Measurements from ENCODE around the gene SPAG6.
A peak's percentile ranks its signal among the peaks of the same experiment; 100 is the strongest.

The SPAG6 gene

DNA sequence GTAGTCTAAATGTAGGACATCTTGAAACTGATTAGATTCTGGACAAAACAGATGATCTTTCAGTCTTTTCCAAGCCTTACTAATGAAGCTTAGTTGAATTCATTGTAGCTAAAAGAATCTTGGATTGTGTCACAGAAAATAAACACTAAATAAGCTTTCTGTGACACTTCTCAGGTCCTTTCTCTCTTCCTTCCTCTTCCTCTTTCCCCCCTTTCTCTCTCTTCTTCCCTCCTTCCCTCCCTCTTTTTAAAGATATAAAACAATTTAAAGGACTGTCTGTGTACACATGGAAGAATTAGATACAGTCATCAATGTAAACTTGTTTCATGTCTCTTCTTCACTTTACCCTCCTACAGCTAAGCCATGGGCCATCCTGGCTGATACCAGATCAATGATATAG is 34.4 kb upstream of the SPAG6 start:
- no peak for DNase-seq (ENCODE audit: extremely low spot score)
- POLR2A ChIA-PET = no interaction called here
- CTCF ChIA-PET = interaction anchor here (1.2 kb wide), 1 partner anchor 13 kb away, joined by 3 read pairs; no protein-coding TSS in a partner anchor
- TF ChIP-seq, protein P1, sequence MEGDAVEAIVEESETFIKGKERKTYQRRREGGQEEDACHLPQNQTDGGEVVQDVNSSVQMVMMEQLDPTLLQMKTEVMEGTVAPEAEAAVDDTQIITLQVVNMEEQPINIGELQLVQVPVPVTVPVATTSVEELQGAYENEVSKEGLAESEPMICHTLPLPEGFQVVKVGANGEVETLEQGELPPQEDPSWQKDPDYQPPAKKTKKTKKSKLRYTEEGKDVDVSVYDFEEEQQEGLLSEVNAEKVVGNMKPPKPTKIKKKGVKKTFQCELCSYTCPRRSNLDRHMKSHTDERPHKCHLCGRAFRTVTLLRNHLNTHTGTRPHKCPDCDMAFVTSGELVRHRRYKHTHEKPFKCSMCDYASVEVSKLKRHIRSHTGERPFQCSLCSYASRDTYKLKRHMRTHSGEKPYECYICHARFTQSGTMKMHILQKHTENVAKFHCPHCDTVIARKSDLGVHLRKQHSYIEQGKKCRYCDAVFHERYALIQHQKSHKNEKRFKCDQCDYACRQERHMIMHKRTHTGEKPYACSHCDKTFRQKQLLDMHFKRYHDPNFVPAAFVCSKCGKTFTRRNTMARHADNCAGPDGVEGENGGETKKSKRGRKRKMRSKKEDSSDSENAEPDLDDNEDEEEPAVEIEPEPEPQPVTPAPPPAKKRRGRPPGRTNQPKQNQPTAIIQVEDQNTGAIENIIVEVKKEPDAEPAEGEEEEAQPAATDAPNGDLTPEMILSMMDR (IDR thresholded peaks at IDR 0.05; ENCODE audit: control extremely low read depth, extremely low read depth, low read depth, missing control alignments) = no peak

DNA sequence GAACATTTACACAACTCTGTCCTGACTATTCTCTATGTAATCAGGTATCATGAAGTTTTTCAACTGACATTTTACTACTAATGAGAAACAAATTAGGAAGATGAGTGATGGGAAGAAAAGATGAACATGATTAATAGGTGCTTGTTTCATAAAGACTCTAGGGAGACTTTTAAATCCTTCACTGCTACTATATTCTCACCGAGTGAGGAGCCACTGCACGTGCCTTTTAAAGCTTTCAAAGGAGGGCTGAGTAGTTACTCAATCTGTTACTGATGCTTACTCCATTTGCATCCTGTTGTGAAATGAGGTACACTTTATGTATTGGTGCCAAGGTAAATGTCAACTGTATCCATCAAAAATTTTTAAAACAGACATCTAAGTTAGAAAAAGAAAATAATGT is 30.4 kb upstream of the SPAG6 start:
- CTCF ChIA-PET = interaction anchor here (1.0 to 2.2 kb wide), 4 partner anchors 17 to 819 kb away, joined by 4 to 6 read pairs (median 5); no protein-coding TSS in a partner anchor
- DNase-seq (ENCODE audit: extremely low spot score) = no peak
- POLR2A ChIA-PET = no interaction called here
- TF ChIP-seq, protein P1 (IDR thresholded peaks at IDR 0.05; ENCODE audit: control extremely low read depth, extremely low read depth, low read depth, missing control alignments) = no peak

DNA sequence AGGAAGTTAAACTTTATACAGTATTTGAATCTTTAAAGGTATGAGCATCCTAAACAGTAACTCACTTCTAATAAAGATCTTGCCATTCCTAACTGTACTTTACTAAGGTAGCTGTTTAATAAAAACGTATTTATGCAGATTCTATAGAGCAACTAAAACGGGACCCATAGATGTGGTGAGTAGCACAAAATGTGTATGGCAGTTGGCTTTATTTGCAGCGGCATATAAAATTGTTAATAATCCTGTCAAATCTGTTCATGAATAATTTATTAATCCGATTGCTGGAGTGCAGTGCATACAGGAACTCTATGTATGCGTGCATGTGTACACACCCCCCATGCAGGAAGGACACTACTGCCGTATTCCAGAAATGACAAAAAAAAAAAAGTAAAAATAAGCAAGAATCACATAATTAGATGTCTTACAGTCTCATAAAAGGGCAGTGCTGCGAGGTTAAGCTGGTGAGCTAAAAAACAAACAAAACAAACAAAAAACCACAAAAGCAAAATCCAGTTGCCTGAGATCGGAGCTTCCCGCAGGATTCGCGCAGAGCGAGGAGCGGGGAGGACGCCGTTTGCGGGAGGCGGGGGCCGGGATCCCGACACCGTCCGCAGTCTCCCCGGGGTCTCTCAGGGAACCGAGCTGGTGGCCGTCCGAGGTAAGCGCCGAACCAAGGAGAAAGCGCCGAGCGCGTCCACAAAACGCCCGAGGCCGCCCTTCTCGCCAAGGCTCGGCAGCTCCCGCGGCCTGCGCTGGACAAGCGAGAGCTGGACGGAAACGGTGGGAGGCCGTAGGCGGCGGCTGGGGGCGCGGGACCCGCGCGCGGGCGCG is 29.6 kb upstream of the SPAG6 start:
- TF ChIP-seq, protein P1 (IDR thresholded peaks at IDR 0.05; ENCODE audit: control extremely low read depth, extremely low read depth, low read depth, missing control alignments) = no peak
- DNase-seq (ENCODE audit: extremely low spot score) = no peak
- ChIA-PET CTCF (interaction anchor here (0.7 to 1.1 kb wide), 2 partner anchors 674 to 819 kb away, joined by 3 to 4 read pairs; no protein-coding TSS in a partner anchor), POLR2A (interaction anchor here (1.3 kb wide), 1 partner anchor 25 kb away, joined by 5 read pairs; no protein-coding TSS in a partner anchor)

DNA sequence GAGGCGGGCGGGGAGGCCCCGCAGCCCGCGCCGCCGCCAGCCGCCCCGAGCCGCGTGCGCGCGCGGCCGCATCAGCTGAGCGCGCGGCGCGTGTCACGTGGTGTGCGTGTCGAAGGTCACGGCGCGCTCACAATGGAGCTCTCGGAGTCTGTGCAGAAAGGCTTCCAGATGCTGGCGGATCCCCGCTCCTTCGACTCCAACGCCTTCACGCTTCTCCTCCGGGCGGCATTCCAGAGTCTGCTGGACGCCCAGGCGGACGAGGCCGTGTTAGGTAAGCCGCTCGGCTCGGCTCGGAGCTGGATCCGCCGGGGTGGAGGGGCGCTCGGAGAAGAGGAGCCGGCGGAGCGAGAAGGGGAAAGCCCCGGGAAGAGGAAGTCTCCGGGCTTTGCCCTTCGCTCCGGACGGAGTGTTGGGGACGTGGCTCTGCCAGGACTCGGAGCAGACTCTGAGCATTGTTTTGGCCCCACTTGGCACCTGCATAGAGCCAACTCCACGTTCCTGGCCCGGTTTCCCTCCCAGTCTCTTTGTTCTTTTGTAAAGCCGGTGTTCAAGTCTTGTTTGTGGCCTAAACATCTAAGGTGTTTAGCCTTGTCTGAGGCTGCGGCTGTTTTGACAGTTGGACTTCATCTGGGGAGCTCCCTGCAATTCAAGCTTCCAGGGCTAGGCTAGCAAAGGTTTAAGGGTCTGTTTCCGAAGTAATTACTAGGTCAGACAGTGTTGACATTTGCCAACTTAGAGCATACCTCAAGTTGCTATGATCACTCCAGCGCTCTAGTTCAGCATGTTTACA is 28.8 kb upstream of the SPAG6 start, which contains the start of gene COMMD3:
TSS of gene COMMD3 (plus strand) at position 103 of the 790 bp plus-strand sequence. CDS start at position 133, 30 bp downstream.
- TF ChIP-seq, protein P1 (IDR thresholded peaks at IDR 0.05; ENCODE audit: control extremely low read depth, extremely low read depth, low read depth, missing control alignments) = no peak
- ChIA-PET POLR2A (interaction anchor here (1.3 kb wide), 1 partner anchor 24 kb away, joined by 5 read pairs; no protein-coding TSS in a partner anchor), CTCF (interaction anchor here (0.7 to 1.1 kb wide), 2 partner anchors 9 to 673 kb away, joined by 3 read pairs; no protein-coding TSS in a partner anchor)
- peak; percentile 81 for DNase-seq (ENCODE audit: extremely low spot score)

DNA sequence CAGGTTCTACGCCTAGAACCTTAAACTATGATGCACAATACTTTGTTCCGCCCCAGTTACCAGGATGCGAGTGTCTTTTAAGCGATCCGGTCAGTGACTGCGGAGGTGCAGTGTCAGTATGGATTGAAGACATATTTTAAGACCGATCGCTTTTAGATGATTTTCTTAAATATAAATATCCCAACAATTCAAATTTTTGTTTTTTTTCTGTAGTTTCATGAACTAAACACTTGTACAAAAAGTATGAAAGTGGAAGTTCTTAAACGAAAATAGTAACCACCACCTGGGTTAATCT is 28.3 kb upstream of the SPAG6 start:
- TF ChIP-seq, protein P1 (IDR thresholded peaks at IDR 0.05; ENCODE audit: control extremely low read depth, extremely low read depth, low read depth, missing control alignments) = no peak
- POLR2A ChIA-PET = no interaction called here
- CTCF ChIA-PET = interaction anchor here (1.1 kb wide), 1 partner anchor 10 kb away, joined by 3 read pairs; no protein-coding TSS in a partner anchor
- peak; percentile 31 for DNase-seq (ENCODE audit: extremely low spot score)

DNA sequence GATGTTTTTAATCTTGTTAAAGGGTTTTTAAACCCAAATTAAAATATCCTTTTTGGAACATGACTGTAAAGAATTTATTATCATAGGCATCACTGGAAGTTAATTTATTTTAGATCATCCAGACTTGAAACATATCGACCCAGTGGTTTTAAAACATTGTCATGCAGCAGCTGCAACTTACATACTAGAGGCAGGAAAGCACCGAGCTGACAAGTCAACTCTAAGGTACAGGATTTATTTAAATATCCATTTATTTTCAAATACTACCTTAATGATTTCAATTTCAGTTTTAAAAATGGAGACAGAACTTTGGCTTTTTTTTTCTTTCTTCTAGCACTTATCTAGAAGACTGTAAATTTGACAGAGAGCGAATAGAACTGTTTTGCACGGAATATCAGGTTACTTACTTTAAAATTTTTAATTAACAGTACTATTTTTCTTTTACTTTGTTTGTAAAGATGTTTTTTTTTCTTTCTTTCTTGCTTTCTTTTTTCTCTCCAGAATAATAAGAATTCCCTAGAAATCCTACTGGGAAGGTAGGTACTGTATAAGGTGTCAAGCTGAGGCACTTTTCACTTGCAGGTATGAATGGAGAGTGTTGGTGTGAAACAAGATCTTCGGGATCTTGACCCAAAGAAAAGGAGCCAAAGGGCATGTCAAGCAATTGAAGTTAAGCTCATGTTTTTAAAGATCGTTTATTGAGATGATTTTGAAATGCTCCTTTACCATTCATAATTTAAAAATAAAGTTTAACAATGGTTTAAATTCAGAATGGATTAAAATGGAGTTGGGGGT is 27.3 kb upstream of the SPAG6 start:
- ChIA-PET POLR2A (no interaction called here), CTCF (no interaction called here)
- TF ChIP-seq, protein P1 (IDR thresholded peaks at IDR 0.05; ENCODE audit: control extremely low read depth, extremely low read depth, low read depth, missing control alignments) = no peak
- no peak for DNase-seq (ENCODE audit: extremely low spot score)

Data from GM10248 (cell line).